Measurements from ENCODE around the gene NSUN3. TPM values are rescaled to one million over a fixed set of nuclear protein-coding genes. Genes with fewer than 3 reads are reported as not detected.

Gene NSUN3
- 7.5 to 14.5 TPM (median 8.5 TPM) in 3 replicates for total RNA-seq
- long read RNA-seq, partial matches to known transcripts = 0 of 7 reads
- long read RNA-seq, other reads (novel, unspliced or antisense) = 6 of 7 reads

GRCh38 chr3:94062513-94063404 is at the start of gene NSUN3, which contains the start of gene DHFR2:
TSS of gene NSUN3 (plus strand) at chr3:94063061. CDS start at chr3:94063127, 66 bp downstream.
TSS of gene DHFR2 (minus strand) at chr3:94062916. CDS start at chr3:94061511, 1,405 bp downstream.
- H3K4me1 Mint-ChIP-seq (ENCODE audit: low read depth) = peaks cover 38% of the 10 kb centered on the region
- H3K4me3 Mint-ChIP-seq (ENCODE audit: unreplicated experiment) = peak within 1 kb of the TSS; percentile 97
- peak within 1 kb of the TSS; percentile 100 for H3K27ac Mint-ChIP-seq (ENCODE audit: unreplicated experiment)
- no peaks in the 10 kb centered on the region for H3K9me3 Mint-ChIP-seq (ENCODE audit: low read depth)
- TF ChIP-seq CTCF (IDR thresholded peaks at IDR 0.05) = no peak
- peak; percentile 96 for DNase-seq (ENCODE audit: low spot score)
- H3K27me3 Mint-ChIP-seq (ENCODE audit: low read depth) = no peaks in the 10 kb centered on the region
- no peaks in the 10 kb centered on the region for H3K36me3 Mint-ChIP-seq (ENCODE audit: low read depth)

DNA sequence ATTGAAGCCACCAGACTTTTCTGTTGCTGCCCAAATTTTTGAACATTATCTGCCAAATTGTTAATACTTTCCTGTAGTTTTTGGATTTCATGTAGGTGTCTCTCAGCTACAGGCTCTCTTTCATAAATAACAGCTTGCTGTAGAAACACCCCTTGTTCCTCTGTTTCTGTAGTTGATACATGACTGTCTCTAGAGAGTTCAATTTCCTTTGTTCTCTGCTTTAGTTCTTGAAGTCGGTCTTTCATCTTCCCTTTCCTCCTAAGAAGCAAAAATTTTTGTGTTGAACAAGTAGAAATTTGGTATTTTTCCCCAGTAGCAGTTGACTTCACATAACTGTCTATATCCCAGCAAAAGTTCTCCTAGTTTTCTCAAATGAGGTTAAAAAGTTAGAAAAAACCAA is 47.8 kb upstream of the NSUN3 start:
- TF ChIP-seq CTCF (IDR thresholded peaks at IDR 0.05) = no peak
- no peaks in the 10 kb centered on the region for H3K4me1 Mint-ChIP-seq (ENCODE audit: low read depth)
- H3K27me3 Mint-ChIP-seq (ENCODE audit: low read depth) = no peaks in the 10 kb centered on the region
- no peak overlapping the region for H3K27ac Mint-ChIP-seq (ENCODE audit: unreplicated experiment)
- no peak overlapping the region for H3K4me3 Mint-ChIP-seq (ENCODE audit: unreplicated experiment)
- H3K9me3 Mint-ChIP-seq (ENCODE audit: low read depth) = no peaks in the 10 kb centered on the region
- H3K36me3 Mint-ChIP-seq (ENCODE audit: low read depth) = no peaks in the 10 kb centered on the region
- DNase-seq (ENCODE audit: low spot score) = no peak

DNA sequence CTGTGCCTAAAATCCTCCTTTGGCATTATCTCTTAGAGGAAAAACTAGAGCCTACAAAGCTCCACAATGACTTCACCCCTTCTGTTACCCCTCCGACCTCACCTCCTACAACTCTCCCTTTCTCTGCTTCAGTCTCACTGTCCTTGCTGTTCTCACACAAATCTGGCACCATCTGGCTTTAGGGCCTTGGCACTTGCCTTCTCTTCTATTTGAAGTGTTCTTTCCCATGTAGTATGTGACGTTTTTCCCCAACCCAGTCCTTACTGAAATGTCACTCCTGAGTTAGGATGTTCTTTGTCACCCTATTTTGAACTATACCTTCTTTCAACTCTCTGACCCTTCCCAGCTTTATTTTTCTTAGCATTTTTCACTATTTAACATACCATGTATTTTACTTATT is 43.2 kb upstream of the NSUN3 start:
- Mint-ChIP-seq H3K4me3 (ENCODE audit: unreplicated experiment) (no peak overlapping the region), H3K36me3 (ENCODE audit: low read depth) (no peaks in the 10 kb centered on the region), H3K9me3 (ENCODE audit: low read depth) (no peaks in the 10 kb centered on the region), H3K27ac (ENCODE audit: unreplicated experiment) (no peak overlapping the region), H3K4me1 (ENCODE audit: low read depth) (peaks cover 6% of the 10 kb centered on the region), H3K27me3 (ENCODE audit: low read depth) (no peaks in the 10 kb centered on the region)
- no peak for DNase-seq (ENCODE audit: low spot score)
- no peak for TF ChIP-seq CTCF (IDR thresholded peaks at IDR 0.05)

DNA sequence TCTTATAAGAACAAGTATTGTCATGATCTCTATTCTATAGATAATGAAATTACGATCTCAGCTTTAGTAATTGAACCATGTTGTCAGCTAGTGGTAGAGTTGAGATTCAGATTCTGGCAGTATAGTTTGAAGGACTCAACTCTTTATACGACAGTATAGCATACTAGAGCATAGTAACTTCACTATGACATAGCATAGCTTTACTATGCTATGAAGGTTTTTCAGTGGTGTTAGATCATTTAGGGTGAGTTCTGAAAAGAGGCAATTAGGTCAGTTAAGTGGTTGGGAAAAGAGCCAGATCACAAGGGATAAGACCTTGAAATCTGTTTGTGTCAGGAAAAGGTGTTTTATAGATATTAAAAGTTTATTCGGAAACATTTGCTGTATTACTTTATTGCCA is 42.6 kb upstream of the NSUN3 start:
- no peaks in the 10 kb centered on the region for H3K36me3 Mint-ChIP-seq (ENCODE audit: low read depth)
- no peaks in the 10 kb centered on the region for H3K9me3 Mint-ChIP-seq (ENCODE audit: low read depth)
- DNase-seq (ENCODE audit: low spot score) = no peak
- H3K27me3 Mint-ChIP-seq (ENCODE audit: low read depth) = no peaks in the 10 kb centered on the region
- no peak overlapping the region for H3K4me3 Mint-ChIP-seq (ENCODE audit: unreplicated experiment)
- H3K4me1 Mint-ChIP-seq (ENCODE audit: low read depth) = peaks cover 6% of the 10 kb centered on the region
- no peak overlapping the region for H3K27ac Mint-ChIP-seq (ENCODE audit: unreplicated experiment)
- no peak for TF ChIP-seq CTCF (IDR thresholded peaks at IDR 0.05)

- no peak for DNase-seq (ENCODE audit: low spot score)
- Mint-ChIP-seq H3K4me3 (ENCODE audit: unreplicated experiment) (no peak overlapping the region), H3K9me3 (ENCODE audit: low read depth) (no peaks in the 10 kb centered on the region), H3K4me1 (ENCODE audit: low read depth) (peaks cover 6% of the 10 kb centered on the region), H3K27ac (ENCODE audit: unreplicated experiment) (peak overlapping the region; percentile 38), H3K27me3 (ENCODE audit: low read depth) (no peaks in the 10 kb centered on the region), H3K36me3 (ENCODE audit: low read depth) (no peaks in the 10 kb centered on the region)
- TF ChIP-seq CTCF (IDR thresholded peaks at IDR 0.05) = no peak
Measured at GRCh38 chr3:94024385-94024784, 38.5 kb upstream of the NSUN3 start.

All from chondrocyte (in vitro differentiated cells).